Suppressor macrophage (primary cell): ENCODE data around the gene CYB561A3.

Experiments used
- DNase-seq, 4 experiments: peaks; one replicate each; pipeline ENCODE4 v3.0.0-alpha.2; 2020 to 2022

The CYB561A3 gene

DNA sequence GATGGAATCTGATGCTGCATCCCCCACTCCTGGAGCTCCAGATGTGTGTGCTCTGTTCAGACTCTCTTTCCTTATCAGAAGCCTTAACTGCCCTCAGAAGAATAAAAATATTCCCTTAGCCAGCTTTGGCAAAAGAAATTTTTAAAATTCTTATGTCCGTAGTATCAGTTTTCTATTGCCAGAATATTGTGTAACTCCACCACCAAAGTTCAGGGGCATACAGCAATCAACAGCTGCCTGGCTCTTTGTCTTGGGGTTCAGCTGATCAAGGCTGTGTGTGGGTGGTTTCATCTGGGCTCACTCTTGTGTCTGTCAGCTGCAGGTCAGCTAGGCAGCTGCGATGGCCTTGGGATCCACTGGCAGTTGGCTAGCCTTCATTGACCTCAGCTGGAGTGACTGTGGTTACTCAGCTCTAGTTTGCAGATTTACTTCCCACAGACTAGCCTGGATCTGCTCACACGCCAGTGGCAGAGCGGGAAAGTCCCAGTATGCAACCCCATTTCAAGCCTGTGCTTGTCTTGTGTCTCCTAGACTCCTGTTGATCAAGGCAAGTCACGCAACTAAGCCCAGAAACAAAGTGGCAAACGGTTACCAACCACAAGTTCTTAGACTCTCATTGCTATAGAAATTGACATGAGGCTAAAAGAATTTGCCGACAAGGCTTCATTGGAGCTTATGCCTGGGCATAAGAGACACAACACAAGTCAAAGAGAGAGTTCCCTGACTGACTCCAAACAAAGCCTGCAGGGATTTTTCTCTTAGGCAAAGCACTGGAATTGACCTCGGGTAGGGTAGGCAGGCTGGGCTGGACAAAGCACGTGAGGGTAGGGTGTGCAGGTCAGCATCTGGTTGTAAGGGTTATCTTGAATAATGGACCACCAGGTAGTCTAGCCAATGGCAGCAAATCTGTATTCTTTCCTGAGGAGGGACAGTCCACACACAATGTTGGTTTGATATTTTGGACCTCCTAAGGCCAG is 8.0 kb upstream of the CYB561A3 start:
- DNase-seq, result peak; percentile 88 to 97 (median 94)

GRCh38 chr11:61368646-61369045 is 7.0 kb upstream of the CYB561A3 start:
- peak in 3 of 4 experiments; percentile 31 to 67 (median 50) for DNase-seq

- DNase-seq, result no peak
Observed at GRCh38 chr11:61367406-61367805, 5.7 kb upstream of the CYB561A3 start.

DNA sequence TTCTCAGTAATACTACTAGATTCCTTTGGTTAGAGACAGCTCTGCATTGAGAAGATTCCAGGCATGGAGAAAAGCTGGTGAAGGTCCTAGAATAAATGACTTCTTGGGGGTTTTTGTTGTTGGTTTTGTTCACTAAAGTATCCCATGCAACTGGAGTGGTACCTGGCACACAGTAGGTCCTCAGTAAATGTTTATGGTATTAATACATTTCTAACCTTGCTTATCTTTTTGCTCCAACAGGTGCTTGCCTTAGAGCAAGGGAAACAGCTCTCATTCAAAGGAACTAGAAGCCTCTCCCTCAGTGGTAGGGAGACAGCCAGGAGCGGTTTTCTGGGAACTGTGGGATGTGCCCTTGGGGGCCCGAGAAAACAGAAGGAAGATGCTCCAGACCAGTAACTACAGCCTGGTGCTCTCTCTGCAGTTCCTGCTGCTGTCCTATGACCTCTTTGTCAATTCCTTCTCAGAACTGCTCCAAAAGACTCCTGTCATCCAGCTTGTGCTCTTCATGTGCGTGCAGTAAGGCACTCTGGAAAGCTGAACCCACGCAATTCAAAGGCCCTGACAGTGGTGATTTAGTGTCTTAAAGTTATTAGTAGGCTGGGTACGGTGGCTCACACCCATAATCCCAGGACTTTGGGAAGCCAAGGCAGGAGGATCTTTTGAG is 2.5 kb upstream of the CYB561A3 start:
- DNase-seq, result peak in 3 of 4 experiments; percentile 30 to 56 (median 43)

- peak; percentile 68 to 79 (median 72) for DNase-seq
Observed at GRCh38 chr11:61362542-61362875, 827 bp upstream of the CYB561A3 start.

- peak in 1 of 4 experiments; percentile 34 for DNase-seq
Observed at GRCh38 chr11:61361237-61361740, 393 bp downstream of the CYB561A3 start.

DNA sequence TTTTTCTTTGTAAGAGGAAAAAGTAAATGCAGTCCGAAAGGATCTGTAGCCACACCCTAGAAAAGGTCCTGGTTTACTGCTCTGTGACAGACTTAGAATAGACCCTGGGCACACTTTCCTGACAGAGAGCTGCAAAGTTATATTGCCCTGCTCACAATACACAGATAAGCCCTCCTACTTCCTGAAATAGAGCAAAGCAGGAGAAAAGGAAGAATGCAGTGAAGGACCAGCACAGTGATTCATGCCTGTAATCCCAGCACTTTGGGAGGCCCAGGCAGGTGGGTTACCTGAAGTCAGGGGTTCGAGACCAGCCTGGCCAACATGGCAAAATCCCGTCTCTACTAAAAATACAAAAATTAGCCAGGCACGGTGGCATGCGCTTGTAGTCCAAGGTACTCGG is 2.2 kb downstream of the CYB561A3 start:
- DNase-seq, result peak in 2 of 4 experiments; percentile 25 to 39

DNA sequence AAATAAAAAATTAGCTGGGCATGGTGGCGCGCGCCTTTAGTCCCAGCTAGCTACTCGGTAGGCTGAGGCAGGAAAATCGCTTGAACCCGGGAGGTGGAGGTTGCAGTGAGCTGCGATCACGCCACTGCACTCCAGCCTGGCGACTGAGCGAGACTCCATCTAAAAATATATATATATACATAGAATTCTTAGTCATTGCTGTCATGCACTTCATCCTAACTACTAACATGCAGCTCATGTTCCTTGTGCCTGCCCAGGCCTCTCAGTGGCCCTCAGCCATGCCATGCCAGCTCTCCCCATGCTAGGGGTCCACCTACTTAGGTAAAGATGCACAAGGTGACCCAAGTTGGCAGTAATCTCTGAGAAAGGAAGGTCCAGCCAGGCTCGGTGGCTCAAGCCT is 3.1 kb downstream of the CYB561A3 start:
- peak in 1 of 4 experiments; percentile 6 for DNase-seq

DNA sequence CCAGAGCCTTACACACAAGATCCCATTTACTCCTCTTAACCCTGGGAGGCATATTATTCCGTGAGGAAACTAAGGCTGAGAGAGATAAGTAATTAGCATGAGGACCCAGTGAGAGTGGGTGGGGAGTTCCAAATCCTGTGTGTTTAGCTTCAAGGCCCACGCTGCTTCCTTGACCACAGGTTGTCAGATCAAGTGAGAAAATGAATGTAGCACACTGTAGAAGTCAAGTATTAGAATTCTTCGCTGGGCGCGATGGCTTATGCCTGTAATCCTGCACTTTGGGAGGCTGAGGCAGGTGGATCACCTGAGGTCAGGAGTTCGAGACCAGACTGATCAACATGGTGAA is 3.8 kb downstream of the CYB561A3 start:
- DNase-seq, result peak in 1 of 4 experiments; percentile 31

GRCh38 chr11:61357233-61357893 is 4.3 kb downstream of the CYB561A3 start:
- DNase-seq, result peak; percentile 74 to 91 (median 88)

DNA sequence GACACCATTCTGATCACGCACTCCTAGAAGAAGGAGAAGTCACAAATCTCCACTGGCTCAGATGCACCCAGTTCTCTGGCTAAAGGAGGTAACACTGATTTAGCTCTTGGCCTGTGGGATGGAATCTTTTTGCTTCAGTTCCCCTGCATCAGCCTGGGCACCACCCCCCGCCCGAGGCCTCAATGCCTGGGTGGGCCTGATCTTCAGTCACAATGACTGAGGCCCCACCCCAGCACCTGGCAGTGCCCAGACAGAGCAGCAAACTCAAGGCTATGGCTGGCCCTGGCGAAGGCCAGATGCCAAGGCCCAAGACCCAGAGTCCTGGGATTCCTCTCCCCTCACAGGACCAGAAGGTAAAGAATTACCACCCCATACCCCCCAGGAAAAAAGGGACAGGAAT is 5.0 kb downstream of the CYB561A3 start:
- peak in 1 of 4 experiments; percentile 19 for DNase-seq

- no peak for DNase-seq
Observed at GRCh38 chr11:61354208-61354607, 7.5 kb downstream of the CYB561A3 start.

DNA sequence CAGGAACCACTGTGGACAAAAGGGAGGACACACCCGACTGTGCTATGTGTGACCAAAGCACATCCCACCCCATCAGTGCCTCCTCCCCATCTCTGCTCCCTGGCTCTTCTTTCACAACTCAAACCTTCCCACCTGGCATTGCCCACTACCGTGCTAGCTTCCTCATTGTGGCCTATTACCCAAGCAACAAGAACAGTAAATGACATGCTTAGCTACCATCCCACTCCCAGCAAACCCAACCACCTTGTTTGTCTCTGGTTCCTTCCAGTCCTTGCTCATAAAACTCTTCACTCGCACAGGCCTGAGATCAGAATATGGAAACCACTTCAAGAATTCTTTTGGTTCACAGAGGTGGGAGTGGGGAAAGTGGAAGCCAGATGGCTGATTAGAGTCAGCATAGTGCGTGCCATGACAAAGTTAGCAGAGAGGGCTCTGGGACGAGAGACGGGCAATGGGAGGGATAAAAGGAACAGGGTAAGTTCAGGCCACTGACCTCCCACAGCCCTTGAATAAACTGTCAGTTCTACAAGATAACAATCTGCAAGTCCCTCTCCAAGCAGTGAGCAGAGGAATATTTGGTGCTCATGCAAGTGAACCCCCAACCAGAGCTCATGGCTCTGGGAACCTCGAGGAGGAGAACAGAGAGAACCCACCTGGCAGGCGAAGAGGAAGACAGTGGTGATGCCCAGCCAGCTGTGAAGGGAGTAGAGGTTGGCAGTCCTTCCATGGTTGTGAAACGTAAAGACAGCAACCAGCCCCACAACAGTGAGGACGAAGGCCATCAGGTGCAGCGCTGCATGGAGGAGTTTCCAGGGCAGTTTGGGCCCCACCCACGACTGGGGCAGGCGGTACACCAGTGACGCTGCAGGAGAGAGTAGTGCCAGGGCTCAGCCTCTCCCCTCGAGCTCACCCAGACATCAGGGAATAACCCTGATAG is 8.3 kb downstream of the CYB561A3 start:
- peak in 3 of 4 experiments; percentile 40 to 67 (median 61) for DNase-seq

GRCh38 chr11:61352038-61352437 is 9.6 kb downstream of the CYB561A3 start:
- peak in 1 of 4 experiments; percentile 3 for DNase-seq

DNA sequence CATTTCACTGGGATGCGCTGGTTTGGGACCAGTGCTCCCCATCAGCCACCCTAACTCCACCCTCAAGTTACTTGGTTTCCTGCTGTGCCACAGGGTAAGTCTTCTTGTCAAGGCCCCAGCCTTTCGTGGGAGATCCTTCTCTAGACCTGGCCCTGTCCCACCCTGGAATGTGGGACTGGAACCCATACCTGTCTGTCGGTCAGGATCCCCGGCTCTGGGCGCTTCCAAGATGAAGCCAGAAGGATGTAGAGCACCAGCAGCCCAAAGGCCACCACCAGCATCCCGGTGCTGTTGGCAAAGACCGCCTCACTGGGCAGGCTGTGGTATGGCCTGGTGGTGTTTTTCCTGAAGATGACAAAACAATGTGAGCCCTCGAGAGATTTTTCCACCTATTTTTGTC is 10.9 kb downstream of the CYB561A3 start:
- DNase-seq, result no peak

- no peak for DNase-seq
Observed at GRCh38 chr11:61350336-61350735, 11.3 kb downstream of the CYB561A3 start.

DNA sequence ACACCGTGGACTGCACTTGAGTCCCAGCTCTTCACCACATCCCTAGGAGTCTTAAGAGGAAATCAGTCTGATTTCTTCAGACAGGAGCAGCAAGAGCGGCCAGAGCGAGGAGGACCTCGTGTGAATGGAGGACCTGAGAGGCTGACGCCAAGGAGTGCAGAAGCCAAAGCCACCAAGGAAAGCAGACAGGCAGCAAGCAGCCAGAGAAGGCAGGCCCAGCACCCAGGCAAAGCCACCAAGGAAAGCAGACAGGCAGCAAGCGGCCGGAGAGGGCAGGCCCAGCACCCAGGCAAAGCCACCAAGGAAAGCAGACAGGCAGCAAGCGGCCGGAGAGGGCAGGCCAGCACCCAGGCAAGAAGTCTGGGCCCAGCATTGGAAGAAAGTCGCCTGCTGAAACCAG is 11.8 kb downstream of the CYB561A3 start:
- DNase-seq, result peak in 1 of 4 experiments; percentile 2

DNA sequence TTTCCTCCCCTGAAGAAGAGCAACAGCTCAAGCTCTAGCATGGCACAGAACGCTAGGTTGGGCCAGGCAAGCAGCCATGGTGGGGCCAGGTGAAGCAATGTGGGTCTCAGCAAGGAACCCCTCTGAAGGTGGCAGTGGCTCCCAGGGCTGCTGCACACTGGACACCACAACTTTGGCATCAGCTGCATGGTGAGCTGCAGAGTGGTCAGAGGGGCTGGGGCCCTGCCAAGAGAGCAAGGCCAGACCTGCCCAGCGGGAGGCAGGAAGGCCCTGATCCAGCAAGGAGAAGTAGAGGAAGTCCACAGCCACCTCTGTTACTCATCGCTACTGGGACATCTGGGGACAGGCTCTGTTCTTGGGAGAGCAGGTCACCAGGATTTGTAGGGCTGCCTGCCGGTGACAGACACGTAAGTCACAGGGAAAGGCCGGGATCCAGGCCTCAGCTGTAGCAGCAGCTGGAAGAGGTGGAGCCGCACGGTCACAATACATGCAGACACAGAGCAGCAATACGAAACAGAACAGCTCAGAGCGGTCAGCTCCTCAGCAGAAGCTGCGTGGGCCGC is 12.4 kb downstream of the CYB561A3 start:
- peak in 2 of 4 experiments; percentile 41 to 45 for DNase-seq

DNA sequence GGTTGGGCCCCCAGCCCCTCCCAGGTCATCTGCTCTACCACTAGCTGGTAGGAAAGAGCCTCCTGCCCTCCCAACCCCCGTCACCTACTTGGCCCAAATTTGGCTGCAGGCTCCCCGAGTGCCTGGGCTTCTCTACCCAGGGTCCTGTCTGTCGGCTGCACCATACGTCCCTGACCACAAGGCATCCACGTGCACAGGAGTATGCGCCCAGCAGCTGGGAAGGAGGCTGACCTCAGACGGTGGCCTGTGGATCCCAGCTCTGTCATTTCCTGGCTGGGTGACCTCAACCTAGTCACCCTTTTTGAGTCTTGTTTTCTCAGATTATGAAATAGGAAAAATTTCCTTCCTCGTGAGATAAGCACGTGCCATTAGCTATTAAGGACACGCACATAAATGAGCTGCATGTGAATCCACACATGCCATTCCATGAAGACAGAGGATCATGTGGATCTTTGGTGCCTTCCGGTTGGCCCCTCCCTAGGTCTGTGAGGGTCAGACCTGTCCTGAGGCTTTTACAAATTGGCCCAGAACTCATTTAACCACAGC is 13.7 kb downstream of the CYB561A3 start:
- peak; percentile 91 to 97 (median 93) for DNase-seq

- peak in 3 of 4 experiments; percentile 43 to 58 (median 52) for DNase-seq
Observed at GRCh38 chr11:61345954-61346843, 15.5 kb downstream of the CYB561A3 start.
